Femur (tissue), 1 donor: ENCODE measurements around the gene FRK.
"Not testable (repeated sequence)": the region's sequence is repeated elsewhere in the genome, so short reads cannot be mapped to it uniquely, and the experiment has no call there.

Source experiments
- DNase-seq: peaks from one replicate; pipeline ENCODE4 v3.0.0-alpha.2; 2017

Gene FRK

GRCh38 chr6:116060572-116061283 lies at the start of gene FRK:
FRK (minus strand) TSS chr6:116060891; CDS start chr6:116060311, 580 bp downstream.
- DNase-seq = peak; percentile 31

- no peak for DNase-seq
These were observed 48.1 kb upstream of the FRK start for GRCh38 chr6:116108836-116109235.

GRCh38 chr6:116106146-116106545 lies 45.5 kb upstream of the FRK start:
- DNase-seq = no peak

GRCh38 chr6:116105247-116105646 lies 44.6 kb upstream of the FRK start:
- no peak for DNase-seq

- no peak for DNase-seq
These were observed 43.9 kb upstream of the FRK start for GRCh38 chr6:116104636-116105035.

- DNase-seq = no peak
These were observed 42.2 kb upstream of the FRK start for GRCh38 chr6:116102873-116103272.

GRCh38 chr6:116101790-116102189 lies 41.1 kb upstream of the FRK start:
- DNase-seq = no peak

- no peak for DNase-seq
These were observed 40.6 kb upstream of the FRK start for GRCh38 chr6:116101302-116101718.

GRCh38 chr6:116100419-116101301 lies 40.0 kb upstream of the FRK start, which contains the start of gene NT5DC1:
NT5DC1 (plus strand) TSS chr6:116100853; CDS start chr6:116100931, 78 bp downstream.
- DNase-seq = peak; percentile 85

- DNase-seq = no peak
These were observed 38.3 kb upstream of the FRK start for GRCh38 chr6:116099036-116099435.

GRCh38 chr6:116096979-116097816 lies 36.5 kb upstream of the FRK start:
- DNase-seq = no peak

GRCh38 chr6:116096048-116096759 lies 35.5 kb upstream of the FRK start:
- DNase-seq = not testable (repeated sequence)

- DNase-seq = no peak
These were observed 33.4 kb upstream of the FRK start for GRCh38 chr6:116094041-116094440.

GRCh38 chr6:116090251-116090650 lies 29.6 kb upstream of the FRK start:
- no peak for DNase-seq

GRCh38 chr6:116088946-116089345 lies 28.3 kb upstream of the FRK start:
- DNase-seq = no peak

- no peak for DNase-seq
These were observed 26.8 kb upstream of the FRK start for GRCh38 chr6:116087437-116088027.

- no peak for DNase-seq
These were observed 23.6 kb upstream of the FRK start for GRCh38 chr6:116084284-116084683.

GRCh38 chr6:116083052-116083451 lies 22.4 kb upstream of the FRK start:
- DNase-seq = no peak

- no peak for DNase-seq
These were observed 18.3 kb upstream of the FRK start for GRCh38 chr6:116078945-116079344.

- no peak for DNase-seq
These were observed 17.8 kb upstream of the FRK start for GRCh38 chr6:116078522-116078921.

- DNase-seq = no peak
These were observed 14.2 kb upstream of the FRK start for GRCh38 chr6:116074732-116075390.
